Activated T-helper 1 cell treated with anti-CD3 and anti-CD28 coated beads, Interleukin-2, amount 50 U/mL, for 16 hours (primary cell): ENCODE results near the gene RAB34.

ENCODE experiments used
- DNase-seq, 2 donors: peaks; one replicate each; pipeline ENCODE4 v3.0.0-alpha.2; 2020; ENCODE audit warnings: low read depth in 1 of 2, low spot score in 1 of 2

RAB34 gene

GRCh38 chr17:28688481-28688880 lies 29.2 kb downstream of the RAB34 start:
- DNase-seq, result no peak

GRCh38 chr17:28686296-28686695 lies 31.4 kb downstream of the RAB34 start:
- no peak for DNase-seq

- no peak for DNase-seq
These were observed 32.3 kb downstream of the RAB34 start for GRCh38 chr17:28685366-28685765.

- DNase-seq, result no peak
These were observed 32.7 kb downstream of the RAB34 start for GRCh38 chr17:28684963-28685362.

GRCh38 chr17:28682655-28683054 lies 35.0 kb downstream of the RAB34 start:
- DNase-seq, result no peak

GRCh38 chr17:28675980-28676379 lies 41.7 kb downstream of the RAB34 start:
- DNase-seq, result no peak

GRCh38 chr17:28675490-28675889 lies 42.2 kb downstream of the RAB34 start:
- no peak for DNase-seq

- no peak for DNase-seq
These were observed 47.8 kb downstream of the RAB34 start for GRCh38 chr17:28669918-28670317.

GRCh38 chr17:28667870-28668269 lies 49.8 kb downstream of the RAB34 start:
- DNase-seq, result no peak

GRCh38 chr17:28665994-28666393 lies 51.7 kb downstream of the RAB34 start:
- DNase-seq, result no peak
